ENCODE results near the gene MYZAP.

MYZAP gene

GRCh38 chr15:57662802-57663201, 71.1 kb downstream of the MYZAP start:
- DNase-seq (ENCODE audit: low read depth) = no peak
- TF ChIP-seq CTCF (IDR thresholded peaks at IDR 0.05; ENCODE audit: control insufficient read depth, extremely low read depth, insufficient read depth) = no peak
- H3K4me3 ChIP-seq (ENCODE audit: low read depth, low read length) = peak overlapping the region; percentile 38; the same call in 1 of the 2 replicates

GRCh38 chr15:57663262-57663661, 71.6 kb downstream of the MYZAP start:
- H3K4me3 ChIP-seq (ENCODE audit: low read depth, low read length) = no peak overlapping the region
- no peak for TF ChIP-seq CTCF (IDR thresholded peaks at IDR 0.05; ENCODE audit: control insufficient read depth, extremely low read depth, insufficient read depth)
- DNase-seq (ENCODE audit: low read depth) = no peak

- TF ChIP-seq CTCF (IDR thresholded peaks at IDR 0.05; ENCODE audit: control insufficient read depth, extremely low read depth, insufficient read depth) = no peak
- DNase-seq (ENCODE audit: low read depth) = no peak
- H3K4me3 ChIP-seq (ENCODE audit: low read depth, low read length) = no peak overlapping the region
Observed at GRCh38 chr15:57665194-57665593, 73.5 kb downstream of the MYZAP start.

GRCh38 chr15:57665939-57666338, 74.2 kb downstream of the MYZAP start:
- DNase-seq (ENCODE audit: low read depth) = no peak
- H3K4me3 ChIP-seq (ENCODE audit: low read depth, low read length) = no peak overlapping the region
- no peak for TF ChIP-seq CTCF (IDR thresholded peaks at IDR 0.05; ENCODE audit: control insufficient read depth, extremely low read depth, insufficient read depth)

DNA sequence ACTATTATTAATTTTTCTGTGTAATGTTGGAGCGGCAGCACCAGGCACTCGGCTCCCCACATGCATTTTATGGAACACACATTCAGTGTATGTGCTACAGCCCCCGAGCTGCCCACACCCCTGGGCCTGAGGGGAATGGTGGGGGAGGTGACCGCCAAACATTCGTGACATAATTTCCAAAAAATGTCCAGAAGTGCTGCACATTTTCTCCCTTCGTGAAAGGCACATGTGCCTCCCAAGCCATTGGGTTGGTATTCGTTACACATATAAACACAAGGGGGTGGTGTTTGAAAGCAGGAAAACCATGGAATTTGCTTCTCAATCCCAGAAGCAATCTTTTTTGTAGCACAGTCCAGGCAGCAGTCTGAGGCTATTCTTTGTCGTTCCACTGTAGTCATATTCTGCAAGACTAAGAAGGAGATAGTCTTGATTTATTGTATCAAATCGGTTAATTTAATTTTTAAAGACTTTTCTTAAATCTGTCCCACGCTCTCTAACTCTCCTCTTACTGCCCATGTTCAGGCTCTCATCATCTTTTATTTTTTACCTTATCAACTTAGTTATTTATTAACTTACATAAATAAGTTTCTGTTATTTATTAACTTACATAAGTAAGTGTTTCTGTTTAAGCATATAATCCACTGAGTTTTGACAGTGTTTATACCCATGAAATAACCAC, 75.6 kb downstream of the MYZAP start:
- no peak overlapping the region for H3K4me3 ChIP-seq (ENCODE audit: low read depth, low read length)
- TF ChIP-seq CTCF (IDR thresholded peaks at IDR 0.05; ENCODE audit: control insufficient read depth, extremely low read depth, insufficient read depth) = peak; percentile 74
- DNase-seq (ENCODE audit: low read depth) = no peak

DNA sequence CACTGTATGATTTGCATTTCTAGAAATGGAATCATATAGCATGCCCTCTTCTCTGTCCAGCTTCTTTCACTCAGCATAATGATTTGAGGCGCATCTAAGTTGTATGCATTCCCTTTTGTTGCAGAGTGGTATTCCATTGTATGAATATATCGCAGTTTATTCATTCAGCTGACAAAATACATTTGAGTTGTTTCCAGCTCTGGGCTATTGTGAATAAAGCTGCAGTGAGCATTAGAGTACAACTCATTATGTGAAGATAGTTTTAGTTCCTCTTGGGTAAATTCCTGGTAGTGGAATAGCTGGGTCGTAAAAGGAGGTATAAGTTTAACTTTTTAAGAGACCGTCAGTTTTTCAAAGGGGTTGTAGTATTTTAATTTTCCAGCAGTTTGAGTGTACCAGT, 76.3 kb downstream of the MYZAP start:
- no peak overlapping the region for H3K4me3 ChIP-seq (ENCODE audit: low read depth, low read length)
- TF ChIP-seq CTCF (IDR thresholded peaks at IDR 0.05; ENCODE audit: control insufficient read depth, extremely low read depth, insufficient read depth) = no peak
- DNase-seq (ENCODE audit: low read depth) = no peak

- TF ChIP-seq CTCF (IDR thresholded peaks at IDR 0.05; ENCODE audit: control insufficient read depth, extremely low read depth, insufficient read depth) = no peak
- no peak overlapping the region for H3K4me3 ChIP-seq (ENCODE audit: low read depth, low read length)
- DNase-seq (ENCODE audit: low read depth) = no peak
Observed at GRCh38 chr15:57671636-57672035, 79.9 kb downstream of the MYZAP start.
